GM18508 (cell line): ENCODE results near the gene RB1.
"Not testable (repeated sequence)": the region's sequence is repeated elsewhere in the genome, so short reads cannot be mapped to it uniquely, and the experiment has no call there.

Experiments
- ATAC-seq: cut with Tn5 transposase; IDR thresholded peaks from one replicate; pipeline ENCODE4 v1.9.1; 2021; ENCODE audit warnings: moderate number of reproducible peaks; ENCODE audit not compliant: insufficient read depth, unreplicated experiment

Gene RB1

GRCh38 chr13:48403151-48403631 lies 99.6 kb downstream of the RB1 start:
- ATAC-seq: no peak

DNA sequence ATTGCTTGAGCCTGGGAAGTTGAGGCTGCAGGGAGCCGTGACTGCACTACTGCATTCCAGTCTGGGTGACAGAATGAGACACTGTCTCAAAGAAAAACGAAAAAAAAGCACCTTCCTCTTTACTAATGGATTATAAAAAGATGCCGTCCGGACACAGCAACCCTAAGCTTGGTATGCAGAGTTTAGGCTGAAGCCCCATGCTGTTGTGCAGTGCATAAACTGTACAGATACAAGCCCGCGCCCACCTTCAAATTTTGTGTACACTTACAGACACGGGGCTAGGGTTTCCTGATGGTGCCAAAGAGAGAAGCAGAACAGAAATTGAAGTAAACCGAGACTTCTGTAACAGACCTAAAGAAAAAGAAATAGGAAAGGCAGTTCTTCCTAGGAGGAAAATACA lies 100.4 kb downstream of the RB1 start:
- no peak for ATAC-seq

DNA sequence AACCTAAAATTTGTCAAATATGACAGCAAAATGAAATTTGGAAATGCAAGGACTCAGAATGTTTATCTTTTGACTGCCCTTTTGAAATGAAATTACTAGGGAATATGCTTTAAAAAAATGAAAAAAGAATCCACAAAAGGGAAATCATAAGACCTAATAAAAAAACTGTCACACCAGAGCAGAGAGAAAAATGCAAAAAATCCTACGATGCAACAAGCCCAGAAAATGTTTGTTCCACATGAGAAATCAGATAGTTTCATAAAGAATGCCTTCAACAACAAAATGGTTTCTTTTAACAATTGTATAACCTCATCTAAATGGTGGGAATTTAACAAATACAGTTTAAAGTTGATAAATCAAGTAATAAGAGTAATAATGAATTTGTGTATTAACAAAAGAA lies 101.4 kb downstream of the RB1 start:
- ATAC-seq: no peak

GRCh38 chr13:48405875-48406274 lies 102.3 kb downstream of the RB1 start:
- no peak for ATAC-seq

DNA sequence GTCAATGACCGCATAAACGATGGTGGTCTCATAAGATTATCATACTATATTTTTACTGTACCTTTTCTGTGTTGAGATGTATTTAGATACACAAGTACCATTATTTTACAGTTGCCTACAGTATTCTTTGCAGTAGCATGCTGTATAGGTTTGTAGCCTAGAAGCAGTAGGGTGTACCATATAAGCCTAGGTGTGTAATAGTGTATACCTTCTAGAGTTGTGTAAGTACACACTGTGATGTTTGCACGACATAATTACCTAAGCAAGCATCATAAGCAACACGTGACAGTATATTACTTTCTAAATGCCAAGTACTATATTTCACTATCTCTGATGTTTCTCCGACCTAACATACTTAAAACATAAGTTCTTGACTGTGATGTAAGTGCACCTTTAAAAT lies 106.6 kb downstream of the RB1 start:
- no peak for ATAC-seq

GRCh38 chr13:48411147-48411794 lies 107.7 kb downstream of the RB1 start:
- ATAC-seq: no peak

GRCh38 chr13:48411841-48412531 lies 108.4 kb downstream of the RB1 start:
- no peak for ATAC-seq

DNA sequence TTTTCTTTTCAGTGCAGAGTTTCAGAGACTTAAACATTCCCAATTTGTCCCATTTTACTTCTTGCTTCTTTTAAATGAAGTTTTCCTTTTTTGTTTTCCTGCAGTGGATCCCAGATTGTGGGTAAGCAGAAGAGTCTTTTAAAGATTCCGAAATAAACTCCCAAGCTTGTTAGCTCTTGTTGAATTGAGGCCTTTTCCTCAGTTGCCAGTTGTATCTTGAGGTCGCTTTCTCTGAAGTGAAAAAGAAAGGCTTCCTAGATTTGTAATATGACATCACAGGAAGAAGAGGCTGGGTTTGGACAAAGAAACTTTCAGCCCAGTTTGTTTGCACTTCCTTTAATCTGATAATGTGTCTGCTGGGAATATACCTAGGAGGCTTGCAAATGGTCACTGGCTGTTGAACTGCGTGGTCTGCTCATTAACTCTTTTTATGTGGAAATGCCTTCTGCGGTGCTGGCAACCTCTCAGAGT lies 109.4 kb downstream of the RB1 start, which contains the start of gene LPAR6:
Gene LPAR6 (minus strand): TSS at position 233 of the 471 bp plus-strand sequence. CDS start 690 bp downstream, outside the sequence.
- no peak for ATAC-seq

- no peak for ATAC-seq
Measured at GRCh38 chr13:48414501-48414900, 111.0 kb downstream of the RB1 start.

DNA sequence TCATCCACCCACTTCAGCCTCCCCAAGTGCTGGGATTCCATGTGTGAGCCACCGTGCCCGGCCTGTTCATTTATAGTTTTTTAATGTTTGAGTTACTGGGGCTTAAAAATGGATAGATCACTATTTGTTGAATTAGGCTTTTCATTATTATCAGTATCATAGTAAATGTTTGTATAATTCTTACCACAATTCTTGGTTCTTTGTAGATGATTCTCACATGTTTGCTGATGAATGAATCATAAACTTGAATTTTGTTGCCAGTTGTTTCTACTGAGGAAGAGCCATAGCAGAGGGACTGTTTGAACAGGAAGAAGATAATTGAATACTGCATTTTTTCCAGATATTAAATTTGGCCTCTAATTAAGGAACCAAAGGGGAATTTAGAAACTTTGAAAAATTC lies 112.0 kb downstream of the RB1 start:
- no peak for ATAC-seq

DNA sequence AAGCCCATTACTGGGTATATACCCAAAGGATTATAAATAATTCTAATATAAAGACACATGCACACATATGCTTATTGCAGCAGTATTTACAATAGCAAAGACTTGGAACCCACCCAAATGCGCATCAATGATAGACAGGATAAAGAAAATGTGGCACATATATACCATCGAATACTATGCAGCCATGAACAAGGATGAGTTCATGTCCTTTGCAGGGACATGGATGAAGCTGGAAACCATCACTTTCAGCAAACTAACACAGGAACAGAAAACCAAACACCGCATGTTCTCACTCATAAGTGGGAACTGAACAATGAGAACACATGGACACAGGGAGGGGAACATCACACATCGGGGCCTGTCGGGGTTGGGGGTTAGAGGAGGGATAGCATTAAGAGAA lies 118.5 kb downstream of the RB1 start:
- not testable (repeated sequence) for ATAC-seq

DNA sequence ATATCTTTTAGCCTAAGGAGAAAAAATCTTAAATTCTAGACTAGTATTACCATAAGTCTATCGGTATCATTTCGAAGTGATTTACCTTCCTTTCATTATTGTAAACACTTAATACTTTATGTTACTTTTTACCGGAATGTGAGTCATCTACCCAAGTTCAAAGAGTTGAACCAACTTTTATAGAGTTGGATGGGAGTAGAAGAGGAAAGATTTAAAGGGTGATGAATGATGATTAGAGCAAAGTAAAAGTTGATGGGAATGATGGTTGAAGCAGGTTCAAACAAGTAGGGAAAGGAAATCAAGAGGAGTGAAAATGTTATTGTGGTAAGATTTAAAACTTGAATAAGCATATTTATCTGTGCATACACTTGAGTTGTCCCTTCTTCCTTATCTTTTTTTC lies 120.7 kb downstream of the RB1 start:
- ATAC-seq: no peak

DNA sequence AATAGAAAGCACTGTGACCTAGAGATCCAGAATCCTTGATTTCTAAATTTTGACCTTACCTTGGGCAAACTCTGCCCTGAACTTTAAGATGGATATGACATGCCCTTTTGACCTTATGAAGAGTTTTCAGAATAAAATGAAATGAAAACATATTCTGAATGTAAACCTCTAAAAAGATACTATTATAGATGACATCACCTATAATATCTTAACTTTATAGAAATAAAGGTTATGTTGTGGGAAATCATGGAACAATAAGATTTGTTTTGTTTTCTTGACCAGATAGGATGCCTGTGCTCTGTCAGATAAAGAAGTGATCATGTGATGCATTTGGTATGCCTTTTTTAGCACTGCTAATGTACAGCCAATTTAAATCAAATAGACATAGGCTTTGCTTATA lies 122.5 kb downstream of the RB1 start:
- no peak for ATAC-seq

- ATAC-seq: not testable (repeated sequence)
Measured at GRCh38 chr13:48426755-48427298, 123.3 kb downstream of the RB1 start.

DNA sequence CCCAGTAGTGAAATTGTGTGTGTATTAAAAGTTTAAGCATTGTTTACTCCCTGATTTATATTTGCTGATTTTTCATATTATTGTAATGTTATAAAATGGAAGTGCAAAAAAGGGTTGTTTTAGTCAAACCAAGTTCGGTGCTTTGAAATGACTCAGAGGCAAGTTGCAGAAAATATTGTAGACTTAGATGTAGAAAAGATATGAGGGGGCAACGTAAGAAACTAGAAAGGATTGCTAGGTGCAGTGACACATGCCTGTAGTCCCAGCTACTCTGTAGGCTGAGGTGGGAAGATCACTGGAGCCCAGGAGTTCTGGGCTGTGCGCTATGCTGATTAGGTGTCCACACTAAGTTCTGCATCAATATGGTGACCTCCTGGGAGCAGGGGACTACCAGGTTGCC lies 125.5 kb downstream of the RB1 start:
- ATAC-seq: no peak

GRCh38 chr13:48429886-48430285 lies 126.3 kb downstream of the RB1 start:
- ATAC-seq: no peak

DNA sequence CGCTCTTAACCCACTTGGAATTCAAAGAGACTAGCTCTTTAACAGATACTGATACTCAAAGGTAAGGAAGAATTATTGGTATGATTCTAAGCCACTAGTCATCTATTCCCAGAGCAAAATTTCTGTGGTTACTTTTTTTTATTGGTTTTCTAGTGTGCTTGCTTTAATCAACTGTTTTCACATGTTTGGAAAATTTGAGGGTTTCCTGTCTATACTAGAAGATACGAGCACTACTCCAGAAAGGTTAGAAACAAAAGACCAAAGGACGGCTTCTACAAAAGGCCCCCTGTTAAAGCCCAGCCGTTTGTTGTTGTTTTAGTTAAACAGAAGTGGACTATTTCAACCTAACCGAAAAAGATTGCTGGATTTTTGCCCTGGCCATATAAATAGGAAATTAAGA lies 127.9 kb downstream of the RB1 start:
- ATAC-seq: no peak

DNA sequence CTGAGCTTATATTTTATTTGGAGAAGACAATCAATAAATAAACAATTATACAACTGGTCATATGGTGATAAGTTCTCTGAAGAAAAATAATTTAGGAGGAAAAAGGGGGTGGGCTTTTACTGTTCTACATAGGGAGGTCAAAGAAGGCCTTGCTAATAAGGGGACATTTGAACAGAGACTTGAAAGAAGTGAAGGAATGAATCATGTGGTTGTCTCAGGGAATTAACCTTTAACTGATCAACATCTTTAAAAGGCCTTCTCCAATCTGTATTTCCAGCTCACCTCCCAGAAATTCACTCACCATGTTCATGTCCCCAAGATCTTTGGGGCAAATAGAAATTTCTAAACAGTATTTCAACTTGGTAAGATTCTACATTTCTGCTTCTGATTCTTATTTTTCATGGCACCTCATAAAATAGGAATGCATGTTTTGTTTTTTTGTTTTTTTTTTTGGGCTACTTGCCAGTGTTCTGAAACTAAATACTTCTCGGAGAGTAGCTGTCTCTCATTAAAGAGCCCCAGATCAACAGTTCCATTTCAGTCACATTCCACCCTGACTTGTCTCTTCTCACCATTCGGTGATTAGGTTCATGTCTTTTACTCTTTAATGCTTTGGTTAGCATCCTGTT lies 128.6 kb downstream of the RB1 start:
- no peak for ATAC-seq

DNA sequence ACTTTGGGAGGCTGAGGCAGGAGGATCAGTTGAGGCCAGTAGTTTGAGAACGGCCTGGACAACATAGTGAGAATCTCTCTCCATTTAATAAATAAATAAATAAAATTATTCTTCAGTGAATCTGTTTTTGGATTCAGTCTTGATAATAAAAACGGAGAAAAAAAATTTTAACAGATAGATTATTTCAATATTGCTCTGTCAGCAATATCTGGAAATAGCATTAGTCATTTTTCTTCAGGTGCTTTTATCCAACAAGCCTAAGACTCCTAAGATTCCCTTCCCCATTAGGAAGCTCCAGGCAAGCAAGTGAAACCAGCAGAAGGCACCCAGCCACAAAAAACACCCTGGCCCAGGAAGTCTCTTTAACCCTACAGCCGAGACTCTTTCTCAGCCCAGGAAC lies 130.6 kb downstream of the RB1 start:
- ATAC-seq: no peak

DNA sequence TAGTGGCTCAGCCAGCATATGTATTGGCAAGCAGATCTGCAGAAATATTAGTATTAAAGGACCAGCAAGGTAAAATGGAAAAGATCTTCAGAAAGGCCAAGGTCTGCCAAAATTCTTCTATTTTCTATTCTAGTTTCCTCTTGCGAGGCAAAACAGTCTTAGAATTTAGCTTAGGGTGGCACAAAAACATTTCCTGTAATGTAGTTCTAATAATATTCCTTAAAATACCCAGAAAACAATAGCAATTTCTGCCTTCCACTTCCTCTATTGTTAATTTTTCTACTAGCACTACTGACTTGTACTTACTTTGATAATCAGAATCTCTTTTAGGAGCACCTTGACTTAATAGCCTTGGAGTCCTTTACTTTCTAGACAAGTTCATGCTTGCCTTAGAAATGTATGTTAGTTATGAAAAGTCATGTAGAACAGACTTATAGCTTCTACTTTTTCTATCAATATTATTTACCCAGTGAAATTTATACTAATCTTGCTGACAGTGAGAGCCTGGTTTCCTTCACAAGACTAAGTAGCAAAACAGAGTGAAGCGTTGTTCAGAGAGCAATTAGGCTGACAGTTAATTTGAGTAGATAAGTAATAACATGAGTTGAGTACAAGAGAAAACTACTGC lies 133.2 kb downstream of the RB1 start:
- ATAC-seq: no peak

- ATAC-seq: no peak
Measured at GRCh38 chr13:48437371-48437770, 133.8 kb downstream of the RB1 start.
